Medulla oblongata (tissue), 1 donor: ENCODE results near the gene POPDC3.
"Not testable (repeated sequence)": the region's sequence is repeated elsewhere in the genome, so short reads cannot be mapped to it uniquely, and the experiment has no call there.

ENCODE experiments used
- DNase-seq: peaks from one replicate; pipeline ENCODE4 v3.0.0-alpha.2; 2015; ENCODE audit errors: extremely low spot score

POPDC3 gene

DNA sequence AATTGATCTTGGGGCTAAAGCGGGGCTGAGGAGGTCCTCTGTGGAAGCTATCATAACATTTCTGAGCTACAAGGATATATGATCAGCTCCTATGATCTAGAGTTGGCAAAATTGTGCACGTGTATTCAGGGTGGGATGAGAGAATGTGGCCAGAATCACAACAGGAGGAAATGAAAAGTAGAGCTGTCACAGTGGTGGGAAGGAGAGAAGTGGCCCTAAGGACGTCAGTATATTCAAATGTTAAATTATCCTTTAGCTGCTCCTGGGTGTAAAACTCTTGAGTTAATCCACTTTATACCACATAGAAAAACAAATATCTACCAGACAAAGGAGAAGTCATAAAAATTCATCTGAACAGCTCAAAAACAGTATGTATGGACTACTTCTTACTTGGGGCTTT is 14.8 kb upstream of the POPDC3 start:
- DNase-seq, result no peak

DNA sequence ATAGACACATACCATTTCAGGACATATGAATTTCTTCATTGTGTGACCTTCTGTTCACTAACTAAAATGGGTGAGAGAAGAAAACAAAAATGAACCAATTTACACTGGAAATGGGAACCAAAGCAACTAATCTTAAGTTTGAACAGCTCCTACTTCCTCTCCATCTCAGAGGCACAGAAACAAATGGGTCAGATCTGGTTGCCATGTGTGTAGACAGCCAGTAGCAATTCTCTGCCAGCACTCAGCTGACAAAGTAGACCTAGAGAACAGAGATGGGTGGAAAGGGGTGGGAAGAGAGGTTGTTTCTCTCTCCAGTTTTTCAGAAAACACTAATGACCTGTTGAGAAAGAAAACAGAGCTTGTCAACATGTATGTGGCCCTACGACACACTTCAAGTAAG is 14.3 kb upstream of the POPDC3 start:
- DNase-seq, result no peak

- no peak for DNase-seq
Observed at GRCh38 chr6:105193647-105194046, 13.8 kb upstream of the POPDC3 start.

DNA sequence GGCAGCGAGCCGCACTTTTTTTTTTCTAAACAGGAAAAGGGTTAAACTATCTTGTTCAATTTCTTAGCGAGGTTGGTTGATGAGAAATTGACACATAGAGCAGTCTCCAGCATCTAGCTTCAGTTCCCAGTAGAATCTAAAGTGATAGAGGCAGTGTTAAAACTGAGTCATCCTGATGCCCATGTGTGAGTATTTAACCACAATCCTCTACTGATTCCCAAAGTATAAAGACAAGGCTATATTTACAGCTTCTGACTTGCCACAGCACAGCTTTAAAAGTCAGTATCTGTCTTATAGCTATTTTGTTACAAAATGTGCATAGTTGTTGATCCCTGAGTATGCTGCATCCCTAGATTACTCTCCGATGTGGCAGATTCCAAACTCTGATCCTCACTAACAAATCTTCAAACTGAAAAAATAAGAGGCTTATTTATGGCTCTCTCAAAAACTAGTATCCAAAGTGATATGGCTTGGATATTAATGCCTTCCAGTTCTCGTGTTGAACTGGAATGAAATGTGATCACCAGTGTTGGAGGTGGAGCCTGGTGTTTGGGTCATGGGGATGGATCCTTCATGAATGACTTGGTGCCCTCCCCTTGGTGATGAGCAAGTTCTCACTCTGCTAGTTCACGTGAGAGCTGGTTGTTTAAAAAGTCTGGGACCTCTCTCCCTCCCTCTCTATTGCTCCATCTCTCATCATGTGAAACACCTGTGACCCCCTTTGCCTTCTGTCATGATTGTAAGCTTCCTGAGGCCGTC is 13.1 kb upstream of the POPDC3 start:
- no peak for DNase-seq

- DNase-seq, result no peak
Observed at GRCh38 chr6:105191351-105191750, 11.5 kb upstream of the POPDC3 start.

DNA sequence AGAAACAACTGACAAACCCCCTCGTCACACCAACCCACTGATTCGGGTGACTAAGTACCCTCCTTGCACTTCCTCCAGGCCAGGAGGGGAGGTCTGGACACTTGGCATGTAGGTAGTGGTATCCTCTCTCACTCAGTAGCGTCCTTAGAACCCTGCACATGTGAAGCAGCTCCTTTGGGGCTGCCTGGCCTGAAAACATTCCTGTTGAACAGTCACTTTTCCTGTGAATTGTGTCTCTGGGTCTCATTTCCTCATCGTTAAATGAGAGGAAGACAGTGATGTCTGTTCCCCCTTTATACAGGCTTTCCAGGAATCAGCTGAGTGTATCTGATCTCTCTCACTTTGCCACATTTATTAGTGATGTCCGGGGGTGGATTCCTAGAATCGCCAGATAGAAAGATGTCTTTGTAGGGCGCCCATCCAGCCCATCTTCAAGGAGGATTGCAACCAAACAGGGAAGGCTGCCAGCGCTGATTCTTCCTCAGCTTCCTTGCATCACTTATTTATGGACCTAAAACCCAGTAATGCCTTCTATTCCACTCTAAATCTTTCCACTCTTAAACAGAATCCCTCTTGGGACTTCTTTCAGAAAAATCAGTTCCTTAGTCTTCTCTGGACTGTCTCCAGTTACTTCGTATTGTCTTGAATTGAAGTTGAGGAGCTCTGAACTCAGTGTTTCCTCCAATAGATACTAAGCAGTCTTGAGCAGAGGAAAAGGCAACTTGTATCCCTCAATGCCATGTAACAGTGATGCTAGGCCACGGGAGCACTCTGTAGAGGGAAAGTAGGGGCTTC is 9.4 kb upstream of the POPDC3 start:
- DNase-seq, result no peak

DNA sequence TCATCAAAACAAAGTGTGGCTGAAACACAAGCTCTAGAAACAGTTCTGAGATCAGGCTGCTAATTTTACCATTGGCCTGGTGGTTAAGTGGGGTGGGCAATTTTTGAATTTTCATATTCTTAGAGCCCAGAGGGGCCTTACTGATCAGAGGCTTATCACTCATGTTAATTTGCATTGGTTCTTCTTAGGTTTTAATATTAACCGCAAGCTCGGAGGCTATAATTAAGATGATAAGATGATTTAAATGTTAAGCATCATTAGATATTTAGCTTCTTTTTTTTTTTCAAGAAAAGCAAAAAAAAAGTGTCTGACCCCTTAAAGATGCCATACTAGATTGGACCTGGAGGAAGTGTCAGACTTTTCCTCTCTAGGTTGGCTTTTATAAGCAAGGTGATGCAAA is 8.4 kb upstream of the POPDC3 start:
- DNase-seq, result no peak

- no peak for DNase-seq
Observed at GRCh38 chr6:105186576-105186975, 6.8 kb upstream of the POPDC3 start.

DNA sequence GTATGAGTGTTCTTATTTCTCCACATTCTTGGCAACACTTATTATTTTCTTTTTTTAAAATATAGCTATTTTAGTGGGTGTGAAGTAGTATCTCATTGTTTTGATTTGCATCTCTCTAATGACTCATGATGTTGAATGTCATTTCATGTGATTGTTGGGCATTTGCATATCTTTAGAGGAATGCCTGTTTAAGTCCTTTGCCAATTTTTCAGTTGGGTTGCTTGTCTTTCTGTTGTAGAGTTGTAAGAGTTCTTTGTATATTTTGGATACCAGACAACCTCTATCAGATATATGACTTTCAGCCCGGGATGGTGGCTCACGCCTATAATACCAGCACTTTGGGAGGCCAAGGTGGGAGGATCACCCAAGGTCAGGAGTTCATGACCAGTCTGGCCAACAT is 5.1 kb upstream of the POPDC3 start:
- no peak for DNase-seq

DNA sequence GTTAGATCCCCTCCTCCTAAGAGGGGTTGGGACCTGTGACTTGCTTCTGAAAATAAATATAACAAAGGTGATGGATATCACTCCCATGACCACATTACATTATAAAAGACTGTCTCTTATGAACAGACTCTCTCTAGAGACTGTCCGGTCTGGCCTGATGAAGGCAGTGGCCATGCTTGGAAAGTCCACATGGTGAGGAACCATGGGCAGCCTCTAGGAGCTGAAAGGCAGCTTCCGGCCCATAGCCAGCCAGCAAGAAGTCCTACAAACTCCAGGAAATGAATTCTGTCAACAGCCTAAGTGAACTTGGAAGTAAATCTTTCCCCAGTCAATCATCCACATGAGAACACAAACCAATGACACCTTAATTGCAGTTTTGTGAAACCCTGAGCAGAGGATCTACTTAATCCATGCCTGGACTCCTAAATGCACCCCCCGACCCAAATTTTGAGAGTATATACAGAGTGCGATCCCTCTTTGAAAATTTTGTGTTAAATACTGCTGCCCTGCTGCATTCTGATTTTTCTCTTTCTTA is 2.2 kb upstream of the POPDC3 start:
- no peak for DNase-seq

GRCh38 chr6:105178636-105179035 is 1.2 kb downstream of the POPDC3 start:
- no peak for DNase-seq

DNA sequence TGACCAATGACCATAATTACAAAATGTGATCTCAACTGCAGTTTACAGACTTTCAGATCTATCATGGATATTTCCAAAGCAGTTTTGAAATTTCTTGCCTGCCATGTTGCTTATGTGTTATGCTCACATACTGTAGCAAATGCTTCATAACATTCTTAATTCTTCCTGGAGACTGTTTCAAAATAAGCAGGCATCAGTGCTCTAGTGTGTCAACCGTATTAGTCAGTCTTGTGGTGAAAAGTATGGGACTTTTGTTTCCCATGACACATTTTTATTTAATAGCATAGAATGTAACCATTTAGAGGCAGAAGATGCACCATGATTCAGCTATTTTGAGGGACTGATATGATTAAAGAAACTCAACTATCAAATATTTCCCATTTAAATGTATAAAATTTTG is 1.7 kb downstream of the POPDC3 start:
- DNase-seq, result peak; percentile 37

DNA sequence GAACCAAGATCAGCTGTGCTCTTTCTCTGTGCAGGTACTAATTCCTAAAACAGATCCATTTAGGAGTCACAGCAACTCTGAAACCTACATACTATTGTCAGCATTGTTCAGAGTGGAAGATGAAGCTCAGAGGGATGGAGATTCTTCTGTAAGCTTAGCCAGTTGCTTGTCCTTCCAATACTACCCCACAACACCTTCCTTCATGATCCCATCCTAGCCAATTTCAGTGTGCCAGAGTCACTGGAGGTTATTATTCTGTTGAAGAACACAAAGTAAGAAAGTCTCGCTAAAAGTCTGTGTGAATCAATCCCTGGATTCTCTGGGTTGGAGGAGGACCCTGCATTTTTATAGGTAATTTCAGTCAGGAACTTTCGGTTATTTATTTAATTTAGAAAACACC is 2.3 kb downstream of the POPDC3 start:
- peak; percentile 30 for DNase-seq

- DNase-seq, result no peak
Observed at GRCh38 chr6:105174512-105174911, 5.3 kb downstream of the POPDC3 start.

DNA sequence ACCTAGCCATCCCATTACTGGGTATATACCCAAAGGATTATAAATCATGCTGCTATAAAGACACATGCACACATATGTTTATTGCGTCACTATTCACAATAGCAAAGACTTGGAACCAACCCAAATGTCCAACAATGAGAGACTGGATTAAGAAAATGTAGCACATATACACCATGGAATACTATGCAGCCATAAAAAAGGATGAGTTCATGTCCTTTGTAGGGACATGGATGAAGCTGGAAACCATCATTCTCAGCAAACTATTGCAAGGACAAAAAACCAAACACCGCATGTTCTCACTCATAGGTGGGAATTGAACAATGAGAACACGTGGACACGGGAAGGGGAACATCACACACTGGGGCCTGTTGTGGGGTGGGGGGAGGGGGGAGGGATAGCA is 7.3 kb downstream of the POPDC3 start:
- DNase-seq, result not testable (repeated sequence)

GRCh38 chr6:105170059-105170458 is 9.8 kb downstream of the POPDC3 start:
- no peak for DNase-seq

GRCh38 chr6:105167914-105168313 is 11.9 kb downstream of the POPDC3 start:
- DNase-seq, result no peak

DNA sequence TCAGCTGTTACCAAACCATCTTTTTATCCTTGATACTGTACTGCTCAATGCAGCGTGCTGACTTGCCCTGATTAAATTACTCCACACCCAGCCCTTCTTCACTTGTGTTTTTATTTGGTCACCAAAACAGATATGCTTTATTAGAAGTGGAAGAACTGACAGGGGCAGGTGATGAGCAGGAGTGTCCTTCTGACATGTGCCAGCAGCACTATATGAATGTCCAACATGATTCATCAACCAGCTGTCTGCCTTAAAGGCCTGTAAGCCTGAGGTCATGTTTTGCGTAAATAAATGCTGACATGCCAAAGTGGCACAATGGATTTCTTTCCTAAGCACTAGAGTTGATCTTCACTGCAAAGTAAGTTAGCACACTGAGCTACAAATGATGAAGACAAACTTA is 15.4 kb downstream of the POPDC3 start:
- DNase-seq, result peak; percentile 35

DNA sequence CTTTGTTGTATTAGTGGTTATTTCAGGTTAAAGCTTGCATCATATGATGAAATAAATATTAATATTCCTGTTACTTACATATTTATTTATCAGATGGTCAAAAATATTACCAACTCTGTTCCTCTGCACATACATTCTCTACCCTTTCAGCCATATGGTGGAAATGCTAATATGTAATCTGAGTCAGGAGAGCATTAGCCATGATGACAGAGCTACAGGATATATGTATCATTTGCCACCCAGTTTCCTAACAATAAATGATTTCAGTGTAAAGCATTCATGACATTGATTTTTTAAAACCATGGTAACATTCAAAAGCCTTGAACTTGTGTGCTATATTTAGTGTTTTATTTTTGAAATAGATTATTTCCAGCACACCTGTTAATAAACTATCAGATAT is 16.6 kb downstream of the POPDC3 start:
- no peak for DNase-seq

GRCh38 chr6:105162377-105162776 is 17.4 kb downstream of the POPDC3 start:
- no peak for DNase-seq

DNA sequence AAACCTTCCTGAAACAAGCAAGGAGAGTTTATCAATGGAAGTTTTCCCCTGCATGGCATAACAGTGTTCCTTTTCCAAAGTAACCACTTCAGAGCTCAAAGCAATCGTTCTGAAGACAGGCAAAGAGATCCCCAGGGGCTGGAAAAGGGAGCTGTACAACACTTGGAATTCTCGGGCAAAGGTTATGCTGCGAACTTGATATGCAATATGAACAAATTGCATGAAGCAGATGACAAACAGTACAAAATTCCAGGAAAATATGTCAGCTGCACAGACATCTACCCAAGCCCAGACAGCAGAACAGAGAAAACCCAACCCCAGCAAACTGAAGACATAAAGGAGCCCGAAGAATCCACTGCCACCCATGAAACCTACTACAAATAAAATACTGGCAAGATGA is 18.4 kb downstream of the POPDC3 start:
- no peak for DNase-seq

DNA sequence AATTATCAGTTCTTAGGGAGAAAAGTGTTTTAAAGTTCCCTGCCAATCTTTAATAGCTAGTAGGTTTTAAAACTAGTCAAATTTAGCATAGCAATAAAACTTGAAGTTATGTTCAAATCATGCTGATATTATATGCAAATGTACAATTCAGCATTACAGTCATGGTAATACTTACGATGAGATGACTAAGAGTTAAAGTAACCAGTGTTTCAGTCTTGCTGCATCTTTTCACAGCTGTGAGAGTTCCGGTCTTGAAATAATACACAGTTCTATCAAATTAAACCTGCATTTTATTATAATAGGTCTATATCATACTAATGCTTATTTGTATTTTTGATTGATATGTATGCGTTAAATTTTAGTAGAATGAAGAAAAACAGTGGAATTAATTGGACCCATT is 26.1 kb downstream of the POPDC3 start:
- DNase-seq, result no peak

- DNase-seq, result no peak
Observed at GRCh38 chr6:105152880-105153279, 26.9 kb downstream of the POPDC3 start.
